Kidney (tissue), 14 donors: ENCODE data around the gene SPRR2F. TPM values are rescaled to one million over a fixed set of nuclear protein-coding genes. Genes with fewer than 3 reads are reported as not detected.

Source experiments
- DNase-seq, 5 donors: peaks; one replicate each; pipeline ENCODE4 v3.0.0-alpha.2; 2013 to 2020
- FAIRE-seq: peaks from 2 replicates; lab custom pipeline; 2012; peaks lifted over from hg19 to GRCh38; lab: Jason Lieb, UNC
- H3K27ac ChIP-seq, 2 donors: one replicate each; pipeline ENCODE4 v1.7.0; 2013; ENCODE audit warnings: low read depth in 2 of 2, low read length in 2 of 2, inconsistent platforms in 1 of 2
- H3K27me3 ChIP-seq: one replicate; pipeline ENCODE4 v1.7.1; 2013; ENCODE audit warnings: low read length, inconsistent platforms; ENCODE audit not compliant: control insufficient read depth, insufficient read depth
- H3K36me3 ChIP-seq, 3 donors: one replicate each; pipeline versions ENCODE4 v1.7.0 to v1.7.1; 2013; ENCODE audit warnings: low read length in 3 of 3, control low read depth in 1 of 3, inconsistent platforms in 1 of 3; ENCODE audit not compliant: insufficient read depth in 3 of 3, control insufficient read depth in 2 of 3
- H3K4me1 ChIP-seq, 3 donors: one replicate each; pipeline versions ENCODE4 v1.7.0 to v1.7.1; 2013; ENCODE audit warnings: low read length in 3 of 3, inconsistent platforms in 1 of 3, low read depth in 1 of 3; ENCODE audit not compliant: control insufficient read depth in 2 of 3, insufficient read depth in 2 of 3
- H3K4me3 ChIP-seq, 3 donors: one replicate each; pipeline versions ENCODE4 v1.7.0 to v1.8.1; 2013; ENCODE audit warnings: low read length in 3 of 3, control low read depth in 1 of 3, inconsistent platforms in 1 of 3
- H3K9ac ChIP-seq, 3 donors: one replicate each; pipeline versions ENCODE4 v1.7.0 to v1.7.1; 2013; ENCODE audit warnings: low read length in 3 of 3, control low read depth in 1 of 3, inconsistent platforms in 1 of 3
- H3K9me3 ChIP-seq, 3 donors: one replicate each; pipeline versions ENCODE4 v1.7.0 to v1.7.1; 2013; ENCODE audit warnings: low read length in 3 of 3, control low read depth in 1 of 3, inconsistent platforms in 1 of 3; ENCODE audit not compliant: control insufficient read depth in 2 of 3, insufficient read depth in 1 of 3
- intact Hi-C: fragments of 100-400 bp; cut with DNase I; formaldehyde crosslinking; loops from one replicate; pipeline ENCODE4 v1.11.1; 2022
- polyA plus RNA-seq: library from polyadenylated mRNA; stranded (reverse); fragments of 350-450 nt; fragmentation: Illumina TruSeq; extraction: RNeasy Lipid Tissue Mini Kit (QIAGEN cat#74804); gene quantifications from one replicate; pipeline ENCODE4 v1.2.3, GENCODE V29; 2014; ENCODE audit warnings: low read depth, low replicate concordance; ENCODE audit not compliant: insufficient read depth
- total RNA-seq: library from RNA; stranded (reverse); fragmentation: NEBNext Ultra II Directional; extraction: Animal tissue kit (Norgen Biotek cat#: 25700); gene quantifications from one replicate; pipeline ENCODE4 v1.2.1, GENCODE V29; 2021
- TF ChIP-seq, protein P1 (sequence below): IDR thresholded peaks from 3 replicates; pipeline ENCODE4 v1.5.1; 2012; ENCODE audit warnings: mild to moderate bottlenecking, moderate library complexity, borderline replicate concordance; ENCODE audit not compliant: insufficient read depth; ENCODE audit errors: extremely low read depth
- donor health status: control.
- donor health status: control.
- donor health status: control.
- donor health status: control.
- donor health status: control.
- donor health status: DM: yes; HTN: yes; CAD: no.
- donor health status: Normal renal cell carcinoma (clear cell type).

Gene SPRR2F
- total and polyA plus RNA-seq, 2 donors from 2014 or later, result not detected

DNA sequence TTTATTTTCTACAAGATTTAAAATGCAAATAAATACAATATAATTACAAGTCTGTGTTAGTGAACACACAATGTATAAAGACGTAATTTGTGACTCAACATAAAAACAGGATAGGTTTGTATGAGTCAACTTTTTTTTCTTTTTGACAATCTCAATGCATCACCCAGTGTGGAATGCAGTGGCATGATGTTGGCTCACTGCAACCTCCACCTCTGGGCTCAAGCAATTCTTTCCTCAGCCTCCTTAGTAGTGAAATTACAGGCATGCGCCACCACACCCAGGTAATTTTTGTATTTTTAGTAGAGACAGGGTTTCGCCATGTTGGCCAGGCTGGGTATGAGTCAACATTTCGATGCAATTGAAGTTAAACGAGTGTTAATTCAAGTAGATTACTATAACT lies 13.1 kb downstream of the SPRR2F start:
- no peak overlapping the region for H3K4me3 ChIP-seq
- intact Hi-C loops, result no loop called here
- H3K36me3 ChIP-seq, result no peaks in the 10 kb centered on the region
- no peaks in the 10 kb centered on the region for H3K27me3 ChIP-seq
- H3K4me1 ChIP-seq, result no peaks in the 10 kb centered on the region
- TF ChIP-seq, protein P1, sequence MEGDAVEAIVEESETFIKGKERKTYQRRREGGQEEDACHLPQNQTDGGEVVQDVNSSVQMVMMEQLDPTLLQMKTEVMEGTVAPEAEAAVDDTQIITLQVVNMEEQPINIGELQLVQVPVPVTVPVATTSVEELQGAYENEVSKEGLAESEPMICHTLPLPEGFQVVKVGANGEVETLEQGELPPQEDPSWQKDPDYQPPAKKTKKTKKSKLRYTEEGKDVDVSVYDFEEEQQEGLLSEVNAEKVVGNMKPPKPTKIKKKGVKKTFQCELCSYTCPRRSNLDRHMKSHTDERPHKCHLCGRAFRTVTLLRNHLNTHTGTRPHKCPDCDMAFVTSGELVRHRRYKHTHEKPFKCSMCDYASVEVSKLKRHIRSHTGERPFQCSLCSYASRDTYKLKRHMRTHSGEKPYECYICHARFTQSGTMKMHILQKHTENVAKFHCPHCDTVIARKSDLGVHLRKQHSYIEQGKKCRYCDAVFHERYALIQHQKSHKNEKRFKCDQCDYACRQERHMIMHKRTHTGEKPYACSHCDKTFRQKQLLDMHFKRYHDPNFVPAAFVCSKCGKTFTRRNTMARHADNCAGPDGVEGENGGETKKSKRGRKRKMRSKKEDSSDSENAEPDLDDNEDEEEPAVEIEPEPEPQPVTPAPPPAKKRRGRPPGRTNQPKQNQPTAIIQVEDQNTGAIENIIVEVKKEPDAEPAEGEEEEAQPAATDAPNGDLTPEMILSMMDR, result no peak
- no peak overlapping the region for H3K9ac ChIP-seq
- no peak overlapping the region for H3K27ac ChIP-seq
- H3K9me3 ChIP-seq, result no peaks in the 10 kb centered on the region
- FAIRE-seq, result no peak
- no peak for DNase-seq

DNA sequence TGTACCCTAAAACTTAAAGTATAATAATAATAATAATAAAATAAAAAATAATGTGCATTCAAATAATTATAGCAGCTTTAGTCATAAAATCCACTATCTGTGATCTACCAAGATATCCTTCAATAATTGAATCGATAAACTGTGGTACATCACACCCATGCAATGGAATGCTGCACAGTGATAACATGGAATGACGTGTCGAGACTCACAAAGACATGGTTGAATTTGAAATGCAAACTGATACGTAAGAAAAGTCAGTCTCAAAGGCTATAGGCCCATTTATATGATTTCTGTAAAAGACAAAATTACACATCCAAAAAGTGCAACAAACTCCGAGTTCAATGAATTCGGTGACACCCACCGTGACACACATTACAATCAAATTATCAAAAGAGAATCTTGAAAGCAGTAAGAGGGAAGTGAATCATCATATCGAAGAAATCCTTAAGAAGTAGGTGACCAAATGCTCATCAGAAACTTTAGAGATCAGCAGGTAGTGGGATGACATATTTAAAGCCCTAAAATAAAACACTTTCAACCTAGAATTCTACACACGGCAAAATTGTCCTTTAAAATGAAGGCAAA lies 13.8 kb downstream of the SPRR2F start:
- no peak for FAIRE-seq
- Histone ChIP-seq H3K27ac (no peak overlapping the region), H3K36me3 (no peaks in the 10 kb centered on the region), H3K9me3 (no peaks in the 10 kb centered on the region), H3K27me3 (no peaks in the 10 kb centered on the region), H3K9ac (no peak overlapping the region), H3K4me3 (no peak overlapping the region), H3K4me1 (no peaks in the 10 kb centered on the region)
- intact Hi-C loops, result no loop called here
- TF ChIP-seq, protein P1, result no peak
- no peak for DNase-seq

DNA sequence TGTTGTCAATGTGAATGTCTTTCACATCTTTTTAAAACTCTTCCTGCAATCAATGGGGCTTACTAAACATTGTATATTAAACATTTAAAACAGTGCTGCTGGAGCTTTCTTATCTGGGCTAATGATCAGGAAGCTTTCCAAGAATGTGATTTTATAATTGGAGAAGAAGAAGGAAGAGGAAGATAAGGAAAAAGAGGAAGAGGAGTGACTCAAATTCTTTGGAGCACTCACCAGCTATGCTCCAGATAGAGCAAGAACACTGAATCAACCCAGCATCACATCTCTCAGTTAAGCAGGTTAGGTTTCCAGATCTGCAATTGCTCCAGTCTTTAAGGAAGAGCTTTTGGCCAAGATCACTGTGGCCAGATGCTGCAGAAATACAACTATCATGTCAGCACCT lies 17.6 kb downstream of the SPRR2F start:
- no peak for FAIRE-seq
- H3K27me3 ChIP-seq, result no peaks in the 10 kb centered on the region

More for the DNA sequence above, 17.6 kb downstream of the SPRR2F start:
- no peaks in the 10 kb centered on the region for H3K36me3 ChIP-seq
- no peak overlapping the region for H3K27ac ChIP-seq
- no peaks in the 10 kb centered on the region for H3K9me3 ChIP-seq
- H3K4me3 ChIP-seq, result no peak overlapping the region
- DNase-seq, result no peak
- intact Hi-C loops, result no loop called here
- no peaks in the 10 kb centered on the region for H3K4me1 ChIP-seq
- TF ChIP-seq, protein P1, result no peak
- no peak overlapping the region for H3K9ac ChIP-seq
